IMR-90 (cell line): ENCODE data around the gene ADPRHL1. TPM values are rescaled to one million over a fixed set of nuclear protein-coding genes. Genes with fewer than 3 reads are reported as not detected.

ENCODE experiments used
- ATAC-seq: fragments of 200-7000 bp; cut with Tn5 transposase; 2 replicates; pipeline ENCODE4 v1.9.1; 2020; ENCODE audit warnings: low read depth, mild to moderate bottlenecking, moderate library complexity
- BruUV-seq: library from RNA; stranded (reverse); fragments of 400-500 nt; replicated peaks from 2 replicates; lab custom pipeline; 2021; lab: Mats Ljungman, UMichigan
- CTCF ChIA-PET: fragments of 300-600 bp; formaldehyde crosslinking; extraction: SDS; loops from one replicate; lab custom pipeline; 2021; ENCODE audit warnings: antibody characterized with exemption; lab: Yijun Ruan, JAX
- POLR2A ChIA-PET: fragments of 300-600 bp; sonication (Branson Sonifier 250); formaldehyde crosslinking; loops from one replicate; lab custom pipeline; 2022; ENCODE audit warnings: antibody characterized with exemption; ENCODE audit not compliant: unreplicated experiment; lab: Charles Lee
- DNase-seq: peaks from one replicate; pipeline ENCODE4 v3.0.0; 2013
- H2AFZ ChIP-seq: replicated peaks from 2 replicates; pipeline ENCODE3; 2013; ENCODE audit warnings: low read length, mild to moderate bottlenecking; ENCODE audit not compliant: poor library complexity
- H2AK5ac ChIP-seq: 2 replicates; pipeline ENCODE4 v1.6.1; 2013; ENCODE audit warnings: low read depth, low read length, inconsistent platforms
- H2AK9ac ChIP-seq: replicated peaks from 2 replicates; pipeline ENCODE3; 2013; ENCODE audit warnings: mild to moderate bottlenecking, low read depth, low read length, moderate library complexity; ENCODE audit not compliant: poor library complexity
- H2BK120ac ChIP-seq: 2 replicates; pipeline ENCODE4 v1.6.1; 2013; ENCODE audit warnings: low read depth, low read length, inconsistent platforms
- H2BK15ac ChIP-seq: 3 replicates; pipeline ENCODE4 v1.6.1; 2013; ENCODE audit warnings: low read depth, low read length, inconsistent platforms
- H2BK20ac ChIP-seq: 2 replicates; pipeline ENCODE4 v1.6.1; 2013; ENCODE audit warnings: low read depth, mild to moderate bottlenecking, inconsistent platforms, low read length, moderate library complexity
- H2BK5ac ChIP-seq: 2 replicates; pipeline ENCODE4 v1.6.1; 2013; ENCODE audit warnings: mild to moderate bottlenecking, low read depth, low read length, inconsistent platforms; ENCODE audit not compliant: poor library complexity, severe bottlenecking
- H3K14ac ChIP-seq: replicated peaks from 2 replicates; pipeline ENCODE4 v1.6.1; 2013; ENCODE audit warnings: low read depth, low read length, inconsistent platforms
- H3K18ac ChIP-seq: 2 replicates; pipeline ENCODE4 v1.6.1; 2013; ENCODE audit warnings: low read depth, low read length, control low read depth
- H3K23ac ChIP-seq: 2 replicates; pipeline ENCODE4 v1.6.1; 2013; ENCODE audit warnings: low read depth, low read length, inconsistent platforms
- H3K27ac ChIP-seq: 2 replicates; pipeline ENCODE4 v1.5.1; 2013; ENCODE audit warnings: mild to moderate bottlenecking, control low read depth, low read length; ENCODE audit not compliant: insufficient read depth
- H3K27me3 ChIP-seq: 2 replicates; pipeline ENCODE4 v1.6.1; 2013; ENCODE audit warnings: low read length; ENCODE audit not compliant: control insufficient read depth, insufficient read depth
- H3K36me3 ChIP-seq: 2 replicates; pipeline ENCODE4 v1.6.1; 2013; ENCODE audit warnings: low read length, mixed read lengths; ENCODE audit not compliant: control insufficient read depth, insufficient read depth
- H3K4ac ChIP-seq: 2 replicates; pipeline ENCODE4 v1.6.1; 2013; ENCODE audit warnings: low read depth, low read length, inconsistent platforms
- H3K4me1 ChIP-seq: 2 replicates; pipeline ENCODE4 v1.6.1; 2013; ENCODE audit warnings: low read length, mixed read lengths; ENCODE audit not compliant: control insufficient read depth, insufficient read depth
- H3K4me2 ChIP-seq: 2 replicates; pipeline ENCODE4 v1.6.1; 2013; ENCODE audit warnings: low read depth, mild to moderate bottlenecking, control low read depth, low read length, moderate library complexity
- H3K4me3 ChIP-seq: 2 replicates; pipeline ENCODE4 v1.5.1; 2013; ENCODE audit warnings: low read depth, mild to moderate bottlenecking, control low read depth, low read length, moderate library complexity; ENCODE audit not compliant: insufficient read depth
- H3K56ac ChIP-seq: 2 replicates; pipeline ENCODE4 v1.6.1; 2013; ENCODE audit warnings: low read length, inconsistent platforms; ENCODE audit not compliant: insufficient read depth; ENCODE audit errors: extremely low read depth
- H3K79me1 ChIP-seq, 2 experiments: 2 replicates each; pipeline ENCODE4 v1.6.1; 2013; ENCODE audit warnings: low read length in 2 of 2, inconsistent platforms in 1 of 2, low read depth in 1 of 2
- H3K9ac ChIP-seq: 2 replicates; pipeline ENCODE4 v1.6.1; 2013; ENCODE audit warnings: low read depth, low read length, control low read depth
- H3K9me1 ChIP-seq: 2 replicates; pipeline ENCODE4 v1.6.1; 2013; ENCODE audit warnings: low read length, inconsistent platforms; ENCODE audit not compliant: insufficient read depth
- H3K9me3 ChIP-seq: 2 replicates; pipeline ENCODE4 v1.6.1; 2013; ENCODE audit warnings: low read length; ENCODE audit not compliant: control insufficient read depth, insufficient read depth
- H4K20me1 ChIP-seq: 2 replicates; pipeline ENCODE4 v1.6.1; 2013; ENCODE audit warnings: low read length, inconsistent platforms; ENCODE audit not compliant: insufficient read depth
- H4K5ac ChIP-seq: 2 replicates; pipeline ENCODE4 v1.6.1; 2013; ENCODE audit warnings: mild to moderate bottlenecking, low read depth, low read length, control low read depth
- H4K8ac ChIP-seq, 2 experiments: 2 replicates each; pipeline ENCODE4 v1.6.1; 2013; ENCODE audit warnings: low read depth in 2 of 2, low read length in 2 of 2, control low read depth in 1 of 2, inconsistent platforms in 1 of 2
- H4K91ac ChIP-seq: 2 replicates; pipeline ENCODE4 v1.6.1; 2013; ENCODE audit warnings: low read depth, low read length, inconsistent platforms; ENCODE audit not compliant: insufficient read depth
- MXI1 ChIP-seq: IDR thresholded peaks from 2 replicates; pipeline ENCODE4 v1.6.1; 2012; ENCODE audit warnings: low read depth, mild to moderate bottlenecking, low read length, moderate library complexity, borderline replicate concordance
- RFX5 ChIP-seq: IDR thresholded peaks from 2 replicates; pipeline ENCODE4 v1.8.0; 2012; ENCODE audit warnings: low read depth, mild to moderate bottlenecking, low read length, moderate library complexity
- WGBS, 2 experiments: methylation state at CpG; one replicate each; pipeline versions ENCODE4 v1.1.5 to v1.1.7; 2013; ENCODE audit warnings: missing lambda C conversion rate in 2 of 2; ENCODE audit not compliant: insufficient read length in 1 of 2; ENCODE audit errors: extremely low coverage in 2 of 2; 5-methylcytosine and 5-hydroxymethylcytosine counted together
- dilution Hi-C: fragments of 300-500 bp; cut with HindIII; formaldehyde crosslinking; loops from one replicate; pipeline ENCODE4 v1.14.3; 2018; ENCODE audit warnings: low sequenced_read_pairs; ENCODE audit not compliant: unreplicated experiment
- in situ Hi-C: fragments of 300-500 bp; cut with MboI; formaldehyde crosslinking; loops from 3 replicates; pipeline ENCODE4 v1.14.3; 2019; ENCODE audit warnings: low sequenced_read_pairs, inconsistent platforms, mixed read lengths
- intact Hi-C: fragments of 100-400 bp; cut with micrococcal nuclease; formaldehyde crosslinking; loops from 2 replicates; pipeline ENCODE4 v1.10.0; 2022
- polyA plus RNA-seq, 3 experiments: library from polyadenylated mRNA; depleted of rRNA; stranded (reverse); fragments of >200 nt; gene quantifications; 2 replicates each; pipeline ENCODE4 v1.2.3, GENCODE V29; 2012; ENCODE audit warnings: low replicate concordance in 1 of 3
- total RNA-seq: library from RNA; depleted of rRNA; stranded (reverse); fragments of >200 nt; gene quantifications from 2 replicates; pipeline ENCODE4 v1.2.3, GENCODE V29; 2012

Gene ADPRHL1
- total and polyA plus RNA-seq, 2 of the 4 experiments (the other 2 are of a cell fraction): 0.36 to 0.67 TPM

DNA sequence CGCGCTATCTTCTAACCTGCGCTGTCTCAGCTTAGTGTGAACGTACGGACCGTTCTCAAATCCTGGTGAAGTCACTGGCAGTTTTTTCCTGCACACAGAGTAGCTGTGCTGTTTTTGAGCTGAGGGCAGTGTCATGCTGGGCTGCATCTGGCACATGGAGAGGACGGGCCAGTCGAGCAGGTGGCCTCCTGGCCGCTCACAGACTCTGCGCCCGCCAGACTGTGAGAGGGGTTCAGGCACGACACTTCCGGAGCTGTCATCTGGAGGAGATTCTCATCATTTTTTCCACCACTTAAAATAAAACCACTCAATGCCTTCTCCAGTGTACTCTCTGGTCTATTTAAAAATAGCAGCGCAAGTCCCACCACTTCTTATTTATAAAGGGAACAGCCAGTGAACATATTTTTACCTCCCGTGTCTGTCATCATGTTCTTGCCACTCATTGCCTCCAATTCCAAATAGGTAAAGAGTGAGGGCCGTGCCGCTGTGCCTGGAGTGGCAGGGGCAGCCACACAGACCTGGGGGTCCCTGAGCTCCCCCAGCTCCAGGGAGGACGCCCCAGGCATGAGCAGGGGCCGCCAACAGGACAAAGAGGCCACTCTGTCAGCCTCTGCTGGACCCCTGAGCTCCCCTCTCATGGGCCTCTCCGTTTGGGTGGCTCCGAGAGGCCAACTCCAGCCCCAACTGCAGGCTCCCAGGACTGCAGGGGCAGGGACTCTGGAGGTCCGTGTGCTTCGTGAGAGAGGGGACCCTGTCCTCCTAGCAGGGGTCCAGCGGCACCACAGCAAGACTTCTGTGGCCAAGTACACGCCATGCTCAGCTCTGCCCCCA lies 52.5 kb downstream of the ADPRHL1 start:
- dilution Hi-C loops: no loop called here
- ATAC-seq: no peak

More for the DNA sequence above, 52.5 kb downstream of the ADPRHL1 start:
- POLR2A ChIA-PET: no interaction called here
- WGBS, 2 experiments: 83% methylated on average over 7 of the region's 25 CpGs; no CpG with 5 or more reads in 1 of the 2 experiments
- H3K27me3 ChIP-seq: no peaks in the 10 kb centered on the region
- no peak overlapping the region for H3K27ac ChIP-seq
- H2BK20ac ChIP-seq: no peak overlapping the region
- no peak overlapping the region for H4K91ac ChIP-seq
- H3K4me1 ChIP-seq: peaks cover 6% of the 10 kb centered on the region; the same call in 1 of the 2 replicates
- no peak overlapping the region for H2BK15ac ChIP-seq
- no TSS peak for BruUV-seq
- H3K14ac ChIP-seq: no peak overlapping the region
- H3K9me3 ChIP-seq: no peaks in the 10 kb centered on the region
- H3K4ac ChIP-seq: no peak overlapping the region
- no peak overlapping the region for H2BK5ac ChIP-seq
- no peaks in the 10 kb centered on the region for H3K79me1 ChIP-seq
- H3K4me3 ChIP-seq: no peak overlapping the region
- no peaks in the 10 kb centered on the region for H3K36me3 ChIP-seq
- no peaks in the 10 kb centered on the region for H4K20me1 ChIP-seq
- H3K4me2 ChIP-seq: no peak overlapping the region
- intact Hi-C loops: no loop called here
- H2BK120ac ChIP-seq: no peak overlapping the region
- no peak for DNase-seq
- H2AK9ac ChIP-seq: peak overlapping the region; percentile 33
- no peak overlapping the region for H4K5ac ChIP-seq
- H3K9ac ChIP-seq: no peak overlapping the region
- 0 out of 2 replicates have a peak overlapping the region, but pooled peaks have one; percentile 1 for H2AK5ac ChIP-seq
- CTCF ChIA-PET: no interaction called here
- no peak overlapping the region for H3K18ac ChIP-seq
- H4K8ac ChIP-seq: no peak overlapping the region
- TF ChIP-seq MXI1 (no peak), RFX5 (no peak)
- 0 out of 2 replicates have a peak, but pooled peaks cover 4% of the 10 kb centered on the region for H3K9me1 ChIP-seq
- H2AFZ ChIP-seq: peak overlapping the region; percentile 43
- in situ Hi-C loops: no loop called here
- H3K56ac ChIP-seq: no peak overlapping the region
- no peak overlapping the region for H3K23ac ChIP-seq
